IPS-15b (cell line): ENCODE results near the gene USP38.
"Not testable (repeated sequence)": the region's sequence is repeated elsewhere in the genome, so short reads cannot be mapped to it uniquely, and the experiment has no call there.

Experiments used
- H3K27me3 ChIP-seq: one replicate; pipeline ENCODE4 v1.6.1; 2013; ENCODE audit warnings: low read length; ENCODE audit not compliant: control insufficient read depth, insufficient read depth
- H3K36me3 ChIP-seq: one replicate; pipeline ENCODE4 v1.6.1; 2013; ENCODE audit warnings: low read length; ENCODE audit not compliant: control insufficient read depth, insufficient read depth
- H3K4me1 ChIP-seq: one replicate; pipeline ENCODE4 v1.6.1; 2013; ENCODE audit warnings: mild to moderate bottlenecking, low read length; ENCODE audit not compliant: control insufficient read depth, insufficient read depth
- H3K4me3 ChIP-seq: one replicate; pipeline ENCODE4 v1.5.1; 2013; ENCODE audit warnings: low read depth, low read length
- H3K9ac ChIP-seq: one replicate; pipeline ENCODE4 v1.6.1; 2013; ENCODE audit warnings: low read depth, mild to moderate bottlenecking, low read length
- H3K9me3 ChIP-seq: one replicate; pipeline ENCODE4 v1.6.1; 2013; ENCODE audit warnings: mild to moderate bottlenecking, low read length; ENCODE audit not compliant: control insufficient read depth, insufficient read depth

Gene USP38, protein sequence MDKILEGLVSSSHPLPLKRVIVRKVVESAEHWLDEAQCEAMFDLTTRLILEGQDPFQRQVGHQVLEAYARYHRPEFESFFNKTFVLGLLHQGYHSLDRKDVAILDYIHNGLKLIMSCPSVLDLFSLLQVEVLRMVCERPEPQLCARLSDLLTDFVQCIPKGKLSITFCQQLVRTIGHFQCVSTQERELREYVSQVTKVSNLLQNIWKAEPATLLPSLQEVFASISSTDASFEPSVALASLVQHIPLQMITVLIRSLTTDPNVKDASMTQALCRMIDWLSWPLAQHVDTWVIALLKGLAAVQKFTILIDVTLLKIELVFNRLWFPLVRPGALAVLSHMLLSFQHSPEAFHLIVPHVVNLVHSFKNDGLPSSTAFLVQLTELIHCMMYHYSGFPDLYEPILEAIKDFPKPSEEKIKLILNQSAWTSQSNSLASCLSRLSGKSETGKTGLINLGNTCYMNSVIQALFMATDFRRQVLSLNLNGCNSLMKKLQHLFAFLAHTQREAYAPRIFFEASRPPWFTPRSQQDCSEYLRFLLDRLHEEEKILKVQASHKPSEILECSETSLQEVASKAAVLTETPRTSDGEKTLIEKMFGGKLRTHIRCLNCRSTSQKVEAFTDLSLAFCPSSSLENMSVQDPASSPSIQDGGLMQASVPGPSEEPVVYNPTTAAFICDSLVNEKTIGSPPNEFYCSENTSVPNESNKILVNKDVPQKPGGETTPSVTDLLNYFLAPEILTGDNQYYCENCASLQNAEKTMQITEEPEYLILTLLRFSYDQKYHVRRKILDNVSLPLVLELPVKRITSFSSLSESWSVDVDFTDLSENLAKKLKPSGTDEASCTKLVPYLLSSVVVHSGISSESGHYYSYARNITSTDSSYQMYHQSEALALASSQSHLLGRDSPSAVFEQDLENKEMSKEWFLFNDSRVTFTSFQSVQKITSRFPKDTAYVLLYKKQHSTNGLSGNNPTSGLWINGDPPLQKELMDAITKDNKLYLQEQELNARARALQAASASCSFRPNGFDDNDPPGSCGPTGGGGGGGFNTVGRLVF

DNA sequence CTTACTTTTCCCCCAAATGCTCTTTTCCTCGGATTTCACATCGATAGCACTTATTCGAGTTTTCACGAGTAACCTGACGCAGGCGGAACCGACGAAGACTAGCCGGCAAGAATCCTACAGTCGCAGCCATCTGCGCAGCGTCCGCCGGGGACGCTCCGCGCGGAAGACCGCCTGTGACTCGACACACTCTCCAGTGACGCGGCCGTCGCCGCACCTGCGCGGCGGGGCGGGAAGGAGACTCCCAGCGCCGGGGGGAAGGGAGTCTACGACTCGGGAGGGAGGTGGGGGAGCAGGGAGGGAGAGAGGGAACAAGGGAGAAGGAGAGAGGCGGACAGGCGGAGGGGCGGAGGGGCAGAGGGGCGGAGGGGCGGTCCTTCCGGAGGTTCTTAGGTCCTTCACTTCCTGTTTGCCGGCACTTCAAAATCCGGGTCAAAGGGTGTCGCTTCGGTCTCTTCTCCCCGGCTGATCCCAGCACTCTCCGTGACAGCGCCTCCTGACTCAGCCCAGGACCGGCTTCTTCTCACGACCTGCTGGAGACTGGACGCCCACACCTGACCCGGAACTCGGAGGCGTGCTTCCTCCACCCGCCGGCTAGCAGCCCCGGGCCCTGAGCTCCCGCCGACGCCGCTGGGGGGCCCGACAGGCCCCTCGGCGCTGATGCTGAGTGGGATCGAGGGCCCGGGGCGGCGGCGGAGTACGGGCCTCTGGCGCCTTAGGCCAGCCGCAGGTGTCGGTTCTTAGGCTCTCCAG lies at the start of gene USP38:
TSS of gene USP38 (plus strand) at position 415 of the 750 bp plus-strand sequence. CDS start 534 bp downstream, outside the sequence.
- Histone ChIP-seq H3K27me3 (no peaks in the 10 kb centered on the region), H3K36me3 (no peaks in the 10 kb centered on the region), H3K4me3 (peak within 1 kb of the TSS; percentile 93), H3K4me1 (no peaks in the 10 kb centered on the region), H3K9ac (peak within 1 kb of the TSS; percentile 80), H3K9me3 (no peaks in the 10 kb centered on the region)

DNA sequence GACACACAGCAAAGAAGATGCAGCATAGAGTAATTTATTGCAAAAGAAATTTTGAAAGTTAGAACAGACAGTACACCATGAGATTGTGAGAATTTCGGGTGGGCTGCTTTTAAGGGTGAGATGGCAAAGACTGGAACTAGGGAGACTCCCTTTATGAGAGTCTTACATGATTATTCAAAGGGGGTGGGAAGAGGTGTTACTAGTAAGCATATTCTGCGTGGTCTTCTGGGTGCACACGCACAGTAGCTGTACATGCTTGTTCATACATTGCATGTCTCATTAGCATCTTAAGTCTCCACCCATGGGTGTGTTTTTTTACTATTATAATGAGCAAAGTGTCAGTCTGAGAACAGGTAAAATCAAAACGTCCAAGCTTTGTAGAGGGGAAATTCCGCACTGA lies 49.4 kb upstream of the USP38 start:
- Histone ChIP-seq H3K9ac (no peak overlapping the region), H3K27me3 (no peaks in the 10 kb centered on the region), H3K36me3 (no peaks in the 10 kb centered on the region), H3K9me3 (no peaks in the 10 kb centered on the region), H3K4me3 (no peak overlapping the region), H3K4me1 (no peaks in the 10 kb centered on the region)

DNA sequence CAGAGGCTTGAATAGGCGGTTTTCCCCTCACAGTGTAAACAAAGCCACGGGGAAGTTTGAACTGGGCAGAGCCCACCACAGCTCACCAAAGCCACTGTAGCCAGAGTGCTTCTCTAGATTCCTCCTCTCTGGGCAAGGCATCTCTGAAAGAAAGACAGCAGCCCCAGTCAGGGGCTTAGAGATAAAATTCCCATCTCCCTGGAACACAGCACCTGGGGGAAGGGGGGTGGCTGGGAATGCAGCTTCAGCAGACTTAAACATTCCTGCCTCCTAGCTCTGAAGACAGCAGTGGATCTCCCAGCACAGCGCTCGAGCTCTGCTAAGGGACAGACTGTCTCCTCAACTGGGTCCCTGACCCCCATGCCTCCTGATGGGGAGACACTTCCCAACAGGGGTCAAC lies 44.0 kb upstream of the USP38 start:
- H3K9ac ChIP-seq: no peak overlapping the region
- no peaks in the 10 kb centered on the region for H3K27me3 ChIP-seq
- H3K4me3 ChIP-seq: no peak overlapping the region
- H3K9me3 ChIP-seq: no peaks in the 10 kb centered on the region
- no peaks in the 10 kb centered on the region for H3K4me1 ChIP-seq
- H3K36me3 ChIP-seq: no peaks in the 10 kb centered on the region

DNA sequence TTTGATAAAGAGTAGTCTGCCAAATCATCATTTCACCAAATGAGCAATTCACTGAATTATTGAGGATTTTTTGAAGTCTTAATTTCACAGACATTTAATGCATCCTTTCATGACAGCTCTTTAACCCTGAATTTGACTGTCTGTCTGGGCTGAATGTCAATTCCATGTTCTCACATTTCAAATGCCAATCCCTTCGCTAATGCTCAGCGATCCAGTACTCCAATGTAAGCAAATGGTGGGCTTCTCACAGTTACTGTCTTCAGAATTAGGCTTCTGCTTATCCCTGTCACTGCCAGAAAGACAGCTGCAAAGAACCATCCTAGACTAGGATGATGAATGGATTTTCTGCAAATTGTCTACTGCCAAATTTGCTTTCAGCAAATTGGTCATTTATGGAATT lies 36.2 kb upstream of the USP38 start:
- Histone ChIP-seq H3K9ac (no peak overlapping the region), H3K27me3 (no peaks in the 10 kb centered on the region), H3K4me1 (no peaks in the 10 kb centered on the region), H3K9me3 (no peaks in the 10 kb centered on the region), H3K36me3 (no peaks in the 10 kb centered on the region), H3K4me3 (no peak overlapping the region)

DNA sequence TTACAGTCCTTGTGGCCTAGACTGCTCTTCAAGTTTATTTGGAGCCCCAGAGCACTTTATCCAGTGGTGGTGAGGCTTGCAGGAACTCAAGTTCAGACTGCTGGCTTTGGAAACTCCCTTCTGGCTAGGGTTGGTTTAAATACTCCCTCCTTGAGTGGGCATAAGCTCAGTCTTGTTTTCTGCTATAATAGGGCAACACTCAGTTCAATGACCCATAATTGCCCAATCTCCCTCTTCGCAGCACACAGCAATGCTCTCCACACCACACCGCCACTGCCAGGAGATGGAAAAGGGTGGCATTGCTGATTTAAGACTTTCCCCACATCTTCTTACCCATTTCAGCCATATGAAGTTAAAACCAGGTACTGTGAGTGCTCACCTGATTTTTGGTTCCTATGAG lies 27.9 kb upstream of the USP38 start:
- Histone ChIP-seq H3K27me3 (no peaks in the 10 kb centered on the region), H3K9me3 (no peaks in the 10 kb centered on the region), H3K36me3 (no peaks in the 10 kb centered on the region), H3K4me3 (no peak overlapping the region), H3K9ac (no peak overlapping the region), H3K4me1 (no peaks in the 10 kb centered on the region)

DNA sequence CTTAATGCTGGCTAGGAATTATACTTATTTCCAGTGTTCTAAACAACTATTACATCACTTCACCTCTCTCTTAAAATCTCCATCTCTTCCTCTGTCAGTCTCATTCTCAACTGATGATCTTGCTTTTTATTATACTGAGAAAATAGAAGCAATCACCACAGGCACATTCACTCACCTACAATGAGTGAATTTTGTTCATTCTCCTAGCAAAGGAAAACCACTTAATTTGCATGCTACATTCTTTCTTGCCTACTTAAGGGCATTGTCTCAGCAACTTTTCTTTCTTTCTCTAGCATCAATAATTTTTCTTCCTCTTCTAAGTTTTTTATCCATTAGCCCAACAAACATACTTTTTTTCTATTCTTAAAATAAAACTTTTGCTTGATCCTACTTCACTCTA lies 21.1 kb upstream of the USP38 start:
- no peaks in the 10 kb centered on the region for H3K36me3 ChIP-seq
- no peak overlapping the region for H3K9ac ChIP-seq
- H3K4me1 ChIP-seq: no peaks in the 10 kb centered on the region
- no peaks in the 10 kb centered on the region for H3K27me3 ChIP-seq
- H3K9me3 ChIP-seq: no peaks in the 10 kb centered on the region
- H3K4me3 ChIP-seq: no peak overlapping the region

DNA sequence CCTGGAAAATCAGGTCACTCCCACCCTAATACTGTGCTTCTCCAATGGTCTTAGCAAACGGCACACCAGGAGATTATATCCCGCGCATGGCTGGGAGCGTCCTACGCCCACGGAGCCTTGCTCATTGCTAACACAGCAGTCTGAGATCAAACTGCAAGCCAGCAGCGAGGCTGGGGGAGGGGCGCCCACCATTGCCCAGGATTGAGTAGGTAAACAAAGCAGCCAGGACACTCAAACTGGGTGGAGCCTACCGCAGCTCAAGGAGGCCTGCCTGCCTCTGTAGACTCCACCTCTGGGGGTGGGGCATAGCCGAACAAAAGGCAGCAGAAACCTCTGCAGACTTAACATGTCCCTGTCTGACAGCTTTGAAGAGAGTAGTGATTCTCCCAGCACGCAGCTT lies 18.0 kb upstream of the USP38 start:
- not testable (repeated sequence) for H3K9me3 ChIP-seq, H3K9ac ChIP-seq, H3K4me1 ChIP-seq

DNA sequence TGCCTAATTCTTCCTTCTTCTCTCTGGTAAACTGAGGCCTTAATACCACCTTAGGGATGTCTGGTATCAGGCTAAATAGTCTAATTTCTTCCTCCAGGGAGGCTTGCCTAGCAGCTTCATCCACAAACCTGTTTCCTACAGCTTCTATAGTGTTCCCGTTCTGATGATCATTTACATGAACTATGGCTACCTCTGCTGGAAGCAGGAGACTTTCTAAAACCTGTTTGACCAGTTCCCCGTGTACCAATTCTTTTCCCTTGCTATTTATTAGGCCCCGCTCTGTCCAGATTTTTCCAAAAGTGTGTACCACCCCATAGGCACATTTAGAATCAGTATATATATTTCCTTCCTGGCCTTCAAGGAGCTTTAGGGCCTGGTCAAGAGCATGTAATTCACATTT lies 5.8 kb upstream of the USP38 start:
- Histone ChIP-seq H3K9ac (no peak overlapping the region), H3K36me3 (no peaks in the 10 kb centered on the region), H3K9me3 (peaks cover 4% of the 10 kb centered on the region), H3K27me3 (no peaks in the 10 kb centered on the region), H3K4me3 (no peak overlapping the region), H3K4me1 (no peaks in the 10 kb centered on the region)

More for the DNA sequence above, 18.0 kb upstream of the USP38 start:
- not testable (repeated sequence) for H3K27me3 ChIP-seq, H3K36me3 ChIP-seq, H3K4me3 ChIP-seq

DNA sequence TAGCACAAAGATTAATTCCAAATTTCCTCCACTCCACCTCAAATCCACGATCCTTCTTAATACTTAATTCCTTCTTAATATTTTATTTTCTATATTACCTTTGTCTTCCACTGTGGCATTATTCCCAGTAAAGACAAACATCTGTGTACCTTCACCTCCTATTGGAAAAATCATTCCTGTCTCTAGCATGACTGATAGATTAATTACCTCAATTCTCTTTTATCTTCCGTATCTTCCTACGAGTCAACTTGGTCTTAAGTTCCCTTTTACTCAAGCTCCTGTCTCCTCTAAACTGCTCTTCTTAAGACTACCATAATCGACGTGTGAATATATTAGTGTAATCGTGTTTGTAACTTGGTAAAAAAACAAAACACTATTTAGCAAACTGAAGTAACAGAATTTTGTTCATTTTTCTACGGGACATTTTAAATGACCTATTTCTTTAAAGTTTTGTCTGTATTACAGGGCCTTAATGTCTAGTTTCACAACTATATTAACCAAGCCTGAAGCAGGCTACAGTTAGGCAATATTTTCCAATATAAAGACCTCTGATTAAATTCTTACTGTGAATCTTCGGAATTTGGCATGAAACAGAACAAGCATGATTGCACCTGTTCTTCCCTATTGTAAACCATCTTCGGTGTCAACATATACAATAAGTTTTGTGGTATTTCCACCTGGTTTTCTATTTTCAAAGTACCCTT lies 1.1 kb upstream of the USP38 start:
- Histone ChIP-seq H3K27me3 (no peaks in the 10 kb centered on the region), H3K4me3 (peak overlapping the region; percentile 79), H3K9me3 (no peaks in the 10 kb centered on the region), H3K36me3 (no peaks in the 10 kb centered on the region), H3K4me1 (no peaks in the 10 kb centered on the region), H3K9ac (peak overlapping the region; percentile 80)

DNA sequence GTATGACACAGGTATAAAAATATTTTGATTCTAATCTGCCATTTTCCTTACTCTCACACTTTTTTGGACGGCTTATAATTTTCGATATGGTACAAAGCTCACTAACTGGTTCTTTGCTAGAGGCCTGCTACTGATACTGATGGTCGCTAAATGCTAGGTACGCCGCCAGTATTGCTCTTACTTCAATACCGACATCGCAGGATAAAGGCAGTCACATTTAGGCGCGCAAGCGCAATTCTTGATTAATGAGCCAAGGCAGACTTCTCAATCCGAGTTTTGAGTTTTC lies 557 bp upstream of the USP38 start:
- H3K9ac ChIP-seq: peak overlapping the region; percentile 80
- no peaks in the 10 kb centered on the region for H3K36me3 ChIP-seq
- H3K27me3 ChIP-seq: no peaks in the 10 kb centered on the region
- no peaks in the 10 kb centered on the region for H3K4me1 ChIP-seq
- H3K4me3 ChIP-seq: peak overlapping the region; percentile 79
- H3K9me3 ChIP-seq: no peaks in the 10 kb centered on the region
